Motor neuron (in vitro differentiated cells): ENCODE data around the gene TSPAN5. TPM values are rescaled to one million over a fixed set of nuclear protein-coding genes. Genes with fewer than 3 reads are reported as not detected.

ENCODE experiments used
- ATAC-seq, 8 experiments: fragments of 200-7000 bp; cut with Tn5 transposase; replicated peaks in 6 of 8; 2 replicates each; pipeline ENCODE4 v1.8.0; 2021; ENCODE audit warnings: mild to moderate bottlenecking in 8 of 8, moderate library complexity in 8 of 8
- H3K27ac ChIP-seq, 2 donors: fragments of 250-450 bp; sonication (Bioruptor Pico); 2 replicates each; pipeline ENCODE4 v1.9.0; 2021; ENCODE audit warnings: antibody characterized with exemption in 2 of 2, mild to moderate bottlenecking in 2 of 2, moderate library complexity in 1 of 2
- H3K4me1 ChIP-seq, 2 donors: fragments of 250-450 bp; sonication (Bioruptor Pico); replicated peaks in 1 of 2; 2 replicates each; pipeline ENCODE4 v1.6.1; 2021; ENCODE audit warnings: antibody characterized with exemption in 2 of 2, mild to moderate bottlenecking in 2 of 2, moderate library complexity in 1 of 2
- H3K4me3 ChIP-seq, 5 donors: fragments of 250-450 bp; sonication (Bioruptor Pico); 2 replicates each; pipeline ENCODE4 v1.9.0; 2021; ENCODE audit warnings: antibody characterized with exemption in 5 of 5, mild to moderate bottlenecking in 5 of 5, moderate library complexity in 4 of 5
- WGBS, 10 experiments: fragments of 450-650 bp; shearing (Covaris generic); methylation state at CpG; one replicate each; pipeline ENCODE4 v1.0.0; 2022; 5-methylcytosine and 5-hydroxymethylcytosine counted together
- in situ Hi-C, 9 experiments: fragments of 400-800 bp; cut with MboI; loops; one replicate each; pipeline ENCODE4 v1.15.0; 2021; ENCODE audit warnings: low sequenced_read_pairs in 9 of 9, low pct_unique_long_range_greater_than_20kb in 2 of 9; ENCODE audit not compliant: unreplicated experiment in 9 of 9
- total RNA-seq, 8 experiments: library from RNA; unstranded; fragments of 300-600 nt; gene quantifications; 2 replicates each; pipeline versions ENCODE4 v1.2.3 to v1.2.4, GENCODE V29; 2022

The TSPAN5 gene
- total RNA-seq, 8 experiments from 2014 or later: 1.6 to 70.1 (median 39.0) TPM

DNA sequence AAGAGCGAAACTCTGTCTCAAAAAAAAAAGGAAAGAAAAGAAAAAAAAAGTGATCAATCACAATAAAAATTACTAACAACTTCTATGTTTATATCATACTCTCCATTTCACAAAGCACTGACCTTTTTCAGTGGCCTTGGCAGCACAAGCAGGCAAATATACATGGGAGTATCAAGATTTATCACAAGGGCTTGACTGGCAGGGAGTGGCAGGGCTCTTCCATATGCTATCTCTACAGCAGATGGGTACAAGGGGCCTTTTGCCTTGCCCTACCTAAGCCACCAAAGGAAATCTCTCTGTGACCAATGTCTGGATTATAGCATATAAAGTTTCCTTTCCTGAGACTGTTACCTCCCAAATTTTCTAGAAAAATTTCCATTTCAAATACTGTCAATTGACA is 24.4 kb downstream of the TSPAN5 start:
- Histone ChIP-seq H3K27ac (no peak overlapping the region), H3K4me1 (peaks cover 12 to 13% of the 10 kb centered on the region in 2 donors)
- in situ Hi-C loops: no loop called here

DNA sequence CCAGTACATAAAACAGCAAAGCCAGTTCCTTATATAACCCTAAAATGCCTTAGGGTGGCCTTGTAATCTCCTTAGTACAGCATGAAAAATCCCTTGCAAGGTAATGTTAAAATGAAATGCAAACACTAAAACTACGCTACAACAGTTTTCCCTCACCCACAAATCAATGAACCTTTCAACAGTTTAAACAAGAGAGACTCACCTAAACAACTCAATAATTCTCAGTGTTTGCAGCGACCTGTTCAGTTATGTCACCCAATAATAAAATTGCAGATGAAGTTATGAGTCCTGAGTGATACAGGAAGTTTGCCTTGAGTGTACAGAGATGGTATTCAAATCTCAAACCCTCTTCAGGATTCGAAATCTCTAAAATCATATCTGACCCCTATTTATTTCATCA is 25.3 kb downstream of the TSPAN5 start:
- in situ Hi-C loops: no loop called here
- 75 to 100% (median 95%) methylated on average over 1 to 3 of the region's 3 CpGs; no CpG with 5 or more reads in 1 of the 10 experiments for WGBS, 10 experiments
- Histone ChIP-seq H3K4me3 (no peak overlapping the region), H3K27ac (no peak overlapping the region), H3K4me1 (peaks cover 12 to 13% of the 10 kb centered on the region in 2 donors)
- no peak for ATAC-seq

More for the DNA sequence above, 24.4 kb downstream of the TSPAN5 start:
- no peak for ATAC-seq
- WGBS, 10 experiments: 20 to 100% (median 100%) methylated on average over 1 of the region's 1 CpG; no CpG with 5 or more reads in 5 of the 10 experiments
- H3K4me3 ChIP-seq: no peak overlapping the region

DNA sequence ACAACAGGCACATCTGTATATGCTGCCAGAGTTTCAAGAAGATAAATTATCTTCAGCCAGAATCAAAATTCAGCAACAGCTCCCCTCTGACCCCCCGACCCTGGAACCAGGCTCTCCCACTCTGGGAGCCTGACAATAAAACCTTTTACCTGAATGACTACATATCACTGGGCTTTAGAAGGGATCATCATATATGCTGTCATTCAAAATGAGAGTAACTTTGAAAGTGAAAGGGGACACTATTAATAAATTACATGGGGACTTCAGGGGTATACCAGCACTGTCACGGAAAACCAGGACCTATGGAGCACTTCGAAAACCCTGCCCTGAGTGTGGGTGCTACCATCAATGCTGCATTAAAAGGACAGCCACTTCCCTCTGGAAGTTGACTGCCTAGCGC is 26.2 kb downstream of the TSPAN5 start:
- Histone ChIP-seq H3K4me3 (no peak overlapping the region), H3K27ac (no peak overlapping the region), H3K4me1 (peaks cover 12 to 15% of the 10 kb centered on the region in 2 donors)
- WGBS, 10 experiments: 82 to 100% (median 90%) methylated on average over 2 to 4 of the region's 4 CpGs; no CpG with 5 or more reads in 5 of the 10 experiments
- in situ Hi-C loops: no loop called here
- ATAC-seq: no peak

DNA sequence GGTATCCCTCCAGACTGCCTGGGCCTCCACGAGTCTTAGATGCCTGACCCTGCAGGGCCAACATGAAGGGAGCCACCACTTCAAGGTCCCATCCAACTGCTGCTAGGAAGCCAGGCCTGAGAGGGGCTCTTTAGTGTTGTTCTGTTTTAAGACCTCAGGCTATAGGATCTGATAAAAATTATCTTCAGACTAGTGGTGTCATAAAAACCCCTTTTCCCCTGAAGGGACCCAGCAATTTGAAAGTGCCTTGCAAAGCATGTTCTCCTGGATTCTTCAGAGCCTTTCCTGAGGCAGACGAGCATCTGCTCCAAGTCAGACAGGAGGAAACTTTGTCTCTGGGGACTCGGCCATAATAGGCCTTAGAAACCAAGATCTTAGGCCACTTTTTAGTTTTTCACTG is 26.9 kb downstream of the TSPAN5 start:
- no peak for ATAC-seq
- H3K27ac ChIP-seq: no peak overlapping the region
- H3K4me1 ChIP-seq: peaks cover 12 to 19% of the 10 kb centered on the region in 2 donors
- WGBS, 10 experiments: 77 to 100% (median 79%) methylated on average over 1 to 3 of the region's 3 CpGs; no CpG with 5 or more reads in 7 of the 10 experiments
- in situ Hi-C loops: no loop called here
- H3K4me3 ChIP-seq: no peak overlapping the region

DNA sequence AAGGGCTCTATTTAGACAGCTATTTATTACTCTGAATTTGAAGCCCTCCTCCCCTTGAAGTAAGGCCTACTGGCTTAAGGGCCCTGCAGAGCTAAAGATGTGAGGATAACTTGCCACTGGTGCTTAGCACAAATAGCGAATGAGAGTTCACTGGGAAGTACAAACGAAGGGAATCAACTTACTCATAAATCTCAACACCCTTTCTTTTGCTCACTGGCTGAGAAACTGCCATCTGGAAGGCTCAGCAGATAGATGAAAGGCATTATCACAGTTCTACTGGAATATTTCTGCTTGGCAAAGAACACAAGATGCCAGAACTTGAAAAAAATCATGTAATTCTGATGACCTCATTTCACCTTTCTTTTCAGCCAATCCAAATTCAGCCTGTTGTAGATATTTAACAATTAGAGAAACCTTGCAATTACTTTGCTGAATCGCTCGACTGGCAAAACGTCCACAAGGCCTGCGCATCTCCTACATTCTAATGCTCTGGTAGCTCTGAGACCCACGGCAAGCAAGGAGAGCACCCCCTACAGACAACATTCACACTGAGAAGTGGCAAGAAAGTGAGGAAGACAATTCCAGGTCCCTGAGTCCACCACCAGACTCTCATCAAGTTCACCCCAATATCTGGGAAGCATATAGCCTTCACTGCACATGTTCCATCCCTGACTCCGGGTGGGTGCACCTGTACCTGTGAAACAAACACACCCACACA is 27.5 kb downstream of the TSPAN5 start:
- 33 to 100% (median 79%) methylated on average over 1 to 8 of the region's 8 CpGs; no CpG with 5 or more reads in 1 of the 10 experiments for WGBS, 10 experiments
- no peak overlapping the region for H3K4me3 ChIP-seq
- H3K4me1 ChIP-seq: peaks cover 12 to 19% of the 10 kb centered on the region in 2 donors
- in situ Hi-C loops: no loop called here
- peak in 3 of 8 experiments; percentile 22 to 42 (median 34) for ATAC-seq
- H3K27ac ChIP-seq: peak overlapping the region in 1 of 2 donors; percentile 23

DNA sequence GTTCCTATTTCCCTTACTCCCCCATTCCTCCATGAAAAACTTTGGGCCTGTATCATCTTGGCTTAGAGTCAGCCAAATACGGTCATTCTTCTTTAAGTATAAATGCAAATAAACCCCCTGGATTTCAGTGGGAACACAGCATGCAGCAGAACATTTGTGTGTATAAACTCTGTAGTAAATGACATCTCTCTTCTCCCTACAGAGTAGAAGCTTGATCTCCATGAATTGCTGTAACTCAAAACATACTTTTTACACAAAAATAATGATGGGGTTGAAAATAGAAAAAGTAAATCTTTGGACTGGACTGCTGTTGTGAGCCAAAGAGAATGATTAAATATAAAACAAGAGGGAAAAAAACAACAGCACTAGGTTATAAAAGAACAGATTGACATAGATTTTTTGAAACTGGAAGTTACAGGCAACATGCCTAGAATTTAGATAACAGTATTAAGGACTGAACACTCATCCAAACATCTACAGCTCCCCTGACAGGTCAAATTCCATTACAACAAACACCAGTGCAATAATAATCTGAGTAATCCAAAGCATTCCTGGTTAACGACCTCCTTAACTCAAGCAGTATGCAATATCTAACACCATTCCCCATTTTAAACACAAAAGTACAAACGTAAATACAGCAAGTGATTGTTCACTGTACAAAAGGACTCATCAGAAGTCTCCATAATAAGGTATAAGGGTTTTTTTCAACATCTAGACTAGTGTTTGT is 30.7 kb downstream of the TSPAN5 start:
- ATAC-seq: peak in 3 of 8 experiments; percentile 21 to 49 (median 36)
- H3K27ac ChIP-seq: no peak overlapping the region
- peaks cover 12 to 19% of the 10 kb centered on the region in 2 donors for H3K4me1 ChIP-seq
- in situ Hi-C loops: no loop called here
- 25 to 94% (median 47%) methylated on average over 1 to 3 of the region's 3 CpGs for WGBS, 10 experiments
- H3K4me3 ChIP-seq: no peak overlapping the region

DNA sequence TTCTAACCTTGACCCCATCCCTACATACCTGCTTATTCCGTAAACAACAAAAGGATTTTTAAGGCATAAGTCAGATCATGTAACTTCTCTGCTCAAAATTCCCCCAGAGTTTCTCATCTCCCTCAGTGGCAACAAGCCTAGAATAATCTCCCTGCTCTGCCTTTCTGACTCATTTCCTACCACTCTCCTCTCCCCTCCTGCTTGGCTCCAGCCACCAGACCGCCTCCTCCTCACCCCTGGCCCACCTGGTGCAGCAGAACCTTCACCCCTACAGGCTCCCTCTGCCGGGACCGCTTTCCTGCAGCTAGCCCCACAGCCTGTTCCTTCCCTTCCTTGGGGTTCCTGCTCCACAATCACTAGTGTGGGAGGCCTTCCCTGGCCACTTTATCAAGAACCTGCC is 32.1 kb downstream of the TSPAN5 start:
- peak in 7 of 8 experiments; percentile 29 to 65 (median 47) for ATAC-seq
- in situ Hi-C loops: no loop called here
- peaks cover 11 to 17% of the 10 kb centered on the region in 2 donors for H3K4me1 ChIP-seq
- 23 to 93% (median 78%) methylated on average over 2 to 4 of the region's 4 CpGs; no CpG with 5 or more reads in 1 of the 10 experiments for WGBS, 10 experiments
- H3K4me3 ChIP-seq: no peak overlapping the region
- H3K27ac ChIP-seq: no peak overlapping the region

DNA sequence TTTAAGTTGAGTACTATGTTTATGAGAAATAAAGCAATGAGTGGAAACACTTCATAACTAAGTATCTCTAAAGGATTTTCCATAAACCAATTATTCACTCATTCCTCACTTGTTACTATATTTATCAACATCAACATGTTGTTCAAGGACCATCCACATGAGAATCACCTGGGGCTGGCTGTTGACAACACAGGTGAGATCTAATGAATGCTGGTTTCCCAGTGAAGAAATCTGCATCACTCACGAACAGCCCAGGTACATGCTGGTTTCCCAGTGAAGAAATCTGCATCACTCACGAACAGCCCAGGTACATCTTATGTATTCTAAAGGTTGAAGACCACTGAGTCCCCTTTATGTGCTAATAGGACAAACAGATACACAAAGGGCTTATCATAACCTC is 32.5 kb downstream of the TSPAN5 start:
- WGBS, 10 experiments: 29 to 100% (median 96%) methylated on average over 1 to 2 of the region's 2 CpGs; no CpG with 5 or more reads in 4 of the 10 experiments
- peaks cover 7 to 14% of the 10 kb centered on the region in 2 donors for H3K4me1 ChIP-seq
- in situ Hi-C loops: no loop called here
- H3K27ac ChIP-seq: no peak overlapping the region
- ATAC-seq: no peak
- no peak overlapping the region for H3K4me3 ChIP-seq

DNA sequence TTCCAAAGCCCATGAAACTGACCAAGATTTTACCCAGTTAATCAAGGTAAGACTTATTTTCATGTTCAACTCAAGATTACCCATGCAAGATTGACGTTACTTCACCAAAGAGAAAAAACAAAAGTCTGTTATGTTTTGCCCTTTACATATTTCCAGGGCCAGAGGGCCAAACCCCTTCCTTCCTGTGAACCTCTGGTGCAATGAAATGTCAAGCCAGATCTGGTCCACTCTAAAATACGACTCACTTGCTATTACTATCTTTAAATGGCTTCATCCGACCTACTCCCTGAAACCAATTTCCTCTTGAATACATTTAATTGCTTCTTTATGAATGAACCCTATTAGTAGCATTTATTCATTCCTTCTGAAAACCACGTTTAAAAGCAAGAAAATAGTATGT is 33.0 kb downstream of the TSPAN5 start:
- in situ Hi-C loops: no loop called here
- Histone ChIP-seq H3K27ac (no peak overlapping the region), H3K4me1 (peaks cover 7 to 9% of the 10 kb centered on the region in 2 donors), H3K4me3 (no peak overlapping the region)
- 25 to 94% (median 76%) methylated on average over 2 to 4 of the region's 4 CpGs; no CpG with 5 or more reads in 1 of the 10 experiments for WGBS, 10 experiments
- no peak for ATAC-seq

DNA sequence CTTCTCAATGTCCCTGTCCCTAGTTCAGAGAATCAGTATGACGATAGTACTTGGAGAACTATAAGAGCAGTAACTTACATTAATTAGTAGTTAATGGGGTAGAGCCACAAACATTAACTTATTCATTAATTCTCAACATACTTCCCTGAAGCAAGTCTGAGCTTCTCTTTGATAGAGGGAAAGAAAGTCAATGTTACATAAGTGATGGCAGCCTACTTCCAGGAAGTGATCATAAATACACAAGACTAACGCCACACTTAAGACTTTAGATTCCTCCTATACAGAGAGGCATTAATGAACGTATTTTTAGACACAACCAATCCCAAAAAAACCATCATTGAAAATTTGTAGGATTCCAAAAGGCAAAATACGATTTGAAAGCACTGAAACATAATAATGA is 33.8 kb downstream of the TSPAN5 start:
- Histone ChIP-seq H3K27ac (no peak overlapping the region), H3K4me3 (no peak overlapping the region), H3K4me1 (peaks cover 13% of the 10 kb centered on the region in 2 donors)
- 60 to 100% (median 92%) methylated on average over 3 to 4 of the region's 4 CpGs for WGBS, 10 experiments
- ATAC-seq: no peak
- in situ Hi-C loops: no loop called here

DNA sequence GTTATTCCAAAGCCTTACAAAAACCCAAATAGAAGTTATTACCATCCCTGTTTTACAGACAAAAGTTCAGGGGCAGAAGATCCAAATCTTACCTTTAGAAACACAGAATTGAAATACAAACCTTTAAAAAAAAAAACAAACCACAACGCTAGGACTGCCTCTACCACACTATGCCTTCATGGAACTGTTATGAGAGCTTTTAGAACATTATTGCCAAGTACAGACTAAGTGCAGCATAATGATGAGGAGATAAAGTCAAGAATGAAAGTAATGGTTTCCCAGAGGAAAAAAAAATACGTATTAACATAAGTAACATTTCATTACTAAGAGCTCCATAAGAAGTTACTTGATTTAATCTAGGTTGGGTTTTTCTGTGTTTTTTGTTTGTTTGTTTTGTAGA is 34.3 kb downstream of the TSPAN5 start:
- ATAC-seq: no peak
- in situ Hi-C loops: no loop called here
- 86 to 100% (median 94%) methylated on average over 1 to 2 of the region's 2 CpGs; no CpG with 5 or more reads in 1 of the 10 experiments for WGBS, 10 experiments

DNA sequence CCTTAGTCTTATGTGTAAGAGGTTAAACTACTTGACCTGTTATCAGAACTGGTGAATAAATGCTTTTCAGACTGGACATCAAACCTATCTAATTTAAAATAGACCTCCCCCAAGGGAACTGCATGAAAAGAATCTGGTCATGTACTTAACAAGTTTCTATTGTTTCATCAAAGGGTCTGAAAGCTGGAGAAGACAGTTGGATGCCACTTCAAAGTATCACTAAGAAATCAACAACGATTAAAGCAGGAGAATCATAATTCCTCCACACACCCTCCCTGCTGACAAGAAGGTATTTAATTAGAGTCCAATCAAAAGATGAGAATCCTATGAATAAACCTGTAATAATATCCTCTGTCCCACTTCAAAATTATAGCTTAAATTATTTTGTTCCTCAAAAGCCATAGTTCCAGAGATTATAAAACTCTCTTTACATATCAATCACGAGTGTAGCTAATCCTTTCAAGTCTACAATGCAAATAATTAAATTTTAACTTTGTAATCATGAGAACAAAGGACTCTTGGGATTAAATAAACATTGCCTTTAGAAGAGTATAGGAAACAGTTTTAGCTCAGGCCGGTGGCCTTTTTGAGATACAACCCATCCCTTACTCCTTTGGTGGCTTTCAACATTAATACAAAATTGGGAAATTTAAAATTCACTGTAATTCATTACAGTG is 35.1 kb downstream of the TSPAN5 start:
- Histone ChIP-seq H3K4me1 (peaks cover 25 to 27% of the 10 kb centered on the region in 2 donors), H3K4me3 (no peak overlapping the region), H3K27ac (no peak overlapping the region)
- 13 to 64% (median 34%) methylated on average over 1 to 3 of the region's 3 CpGs for WGBS, 10 experiments
- in situ Hi-C loops: no loop called here
- no peak for ATAC-seq

More for the DNA sequence above, 34.3 kb downstream of the TSPAN5 start:
- no peak overlapping the region for H3K27ac ChIP-seq
- H3K4me1 ChIP-seq: peaks cover 18% of the 10 kb centered on the region in 2 donors
- no peak overlapping the region for H3K4me3 ChIP-seq
